GM21619 (cell line): ENCODE measurements around the gene CAST.

Experiments
- ATAC-seq: cut with Tn5 transposase; IDR thresholded peaks from one replicate; pipeline ENCODE4 v1.9.1; 2021; ENCODE audit not compliant: unreplicated experiment

The CAST gene

DNA sequence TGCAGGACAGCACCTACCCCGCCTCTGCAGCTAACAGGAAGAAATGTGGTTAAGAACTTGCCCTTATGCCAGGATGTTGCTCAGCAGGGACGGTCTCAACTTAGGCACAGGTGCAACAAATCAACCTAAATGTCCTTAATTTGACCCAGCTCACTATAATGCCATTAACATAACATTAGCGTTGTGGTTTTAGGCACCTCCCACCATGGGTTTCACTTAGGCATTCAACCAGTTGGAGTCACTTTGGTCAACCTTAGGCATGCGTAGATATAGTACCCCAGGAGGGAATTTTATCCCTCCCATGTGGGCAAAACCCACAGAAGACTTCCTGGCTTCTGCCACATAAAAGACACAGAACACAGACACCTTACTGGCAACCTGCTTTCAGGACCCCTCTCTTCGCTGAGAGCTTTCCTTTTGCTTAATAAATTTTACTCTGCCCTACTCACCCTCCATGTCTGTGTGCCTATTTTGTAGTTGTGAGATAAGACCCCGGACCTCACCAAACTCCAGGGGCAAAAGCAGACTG lies 154.3 kb downstream of the CAST start:
- ATAC-seq = peak; percentile 85

DNA sequence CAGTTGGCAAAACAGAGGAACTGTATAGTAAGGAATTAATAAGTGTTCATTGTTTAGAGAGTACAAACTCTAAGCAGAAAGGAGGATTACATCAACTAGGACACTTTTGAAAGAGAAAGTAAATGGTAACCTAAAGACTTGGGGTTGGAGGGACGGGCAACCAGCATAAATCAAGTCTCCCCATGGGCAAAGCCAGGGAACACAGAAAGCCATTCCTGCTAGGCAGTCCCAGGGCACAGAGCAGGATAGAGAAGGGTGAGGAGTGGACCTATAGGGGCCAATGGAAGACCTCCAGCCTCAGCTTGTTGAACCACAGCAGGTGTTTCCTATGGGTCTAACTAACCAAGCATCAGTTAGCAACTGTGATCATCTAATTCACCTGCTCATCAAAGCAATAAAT lies 154.8 kb downstream of the CAST start:
- peak; percentile 46 for ATAC-seq

DNA sequence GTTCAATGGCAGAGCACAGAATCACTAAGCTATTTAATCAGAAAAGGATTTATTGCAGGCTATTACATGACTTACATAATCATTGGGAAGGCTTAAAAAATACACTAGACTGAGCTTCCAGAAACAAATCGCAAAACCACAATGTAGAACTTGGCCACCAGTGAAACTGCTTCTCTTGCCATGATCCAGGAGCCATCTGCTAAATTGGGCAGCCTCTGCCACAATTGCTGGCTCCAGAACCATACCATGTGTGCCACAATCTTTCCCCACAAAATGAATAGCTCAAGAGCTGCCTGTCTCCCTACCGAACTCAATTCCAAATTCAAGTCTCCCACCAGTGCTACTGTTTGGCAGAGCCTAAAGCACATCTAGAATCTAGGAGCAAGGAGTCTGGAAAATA lies 155.3 kb downstream of the CAST start:
- ATAC-seq = no peak

DNA sequence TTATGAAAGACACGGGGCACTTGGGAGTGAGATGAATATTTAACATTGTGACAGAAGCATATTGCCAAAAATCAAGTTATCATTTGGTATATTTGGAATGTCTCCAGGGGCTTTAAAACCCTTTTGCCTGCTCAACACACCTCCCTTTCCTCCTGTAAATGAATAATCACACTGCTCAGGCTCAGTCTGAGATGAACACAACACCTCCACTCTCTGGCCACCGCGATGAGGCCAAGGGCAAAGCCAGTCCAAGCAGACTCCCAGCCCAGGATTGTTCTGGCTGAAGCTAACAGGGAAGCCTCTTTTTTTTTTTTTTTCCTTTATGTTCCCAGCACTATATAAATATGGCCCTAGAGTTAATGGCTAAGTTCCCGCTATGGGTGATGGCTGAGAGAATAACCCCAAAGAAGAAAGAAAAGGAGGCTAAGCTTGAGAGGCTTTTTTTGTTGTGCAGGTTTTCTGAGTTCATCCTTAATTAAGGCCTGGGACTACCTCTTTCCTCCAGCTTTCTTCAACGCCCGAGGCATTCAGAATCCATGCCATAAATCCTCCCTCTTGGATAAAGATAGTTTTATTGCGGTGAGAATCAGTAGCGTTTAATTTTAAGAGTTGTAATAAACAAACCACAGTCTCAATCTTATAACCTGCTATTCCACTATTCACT lies 156.1 kb downstream of the CAST start:
- no peak for ATAC-seq

DNA sequence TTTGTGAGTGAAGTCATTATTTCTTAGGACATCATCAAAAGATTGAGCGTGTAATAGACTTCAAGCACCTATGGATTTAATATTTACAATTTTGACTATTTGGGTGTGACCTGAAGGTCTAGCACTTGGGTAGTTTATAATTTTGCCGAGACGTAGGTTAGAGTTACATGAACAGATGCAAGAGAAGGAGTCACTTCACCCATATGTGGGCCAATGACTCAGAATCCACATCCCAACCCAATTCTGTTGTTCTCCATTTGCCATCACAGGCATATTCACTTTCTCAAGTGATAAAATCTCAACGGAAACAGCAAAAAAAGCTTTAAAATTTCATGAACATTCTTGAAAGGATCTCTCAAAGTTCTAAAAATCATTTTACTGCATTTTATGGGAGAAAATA lies 157.6 kb downstream of the CAST start:
- no peak for ATAC-seq

DNA sequence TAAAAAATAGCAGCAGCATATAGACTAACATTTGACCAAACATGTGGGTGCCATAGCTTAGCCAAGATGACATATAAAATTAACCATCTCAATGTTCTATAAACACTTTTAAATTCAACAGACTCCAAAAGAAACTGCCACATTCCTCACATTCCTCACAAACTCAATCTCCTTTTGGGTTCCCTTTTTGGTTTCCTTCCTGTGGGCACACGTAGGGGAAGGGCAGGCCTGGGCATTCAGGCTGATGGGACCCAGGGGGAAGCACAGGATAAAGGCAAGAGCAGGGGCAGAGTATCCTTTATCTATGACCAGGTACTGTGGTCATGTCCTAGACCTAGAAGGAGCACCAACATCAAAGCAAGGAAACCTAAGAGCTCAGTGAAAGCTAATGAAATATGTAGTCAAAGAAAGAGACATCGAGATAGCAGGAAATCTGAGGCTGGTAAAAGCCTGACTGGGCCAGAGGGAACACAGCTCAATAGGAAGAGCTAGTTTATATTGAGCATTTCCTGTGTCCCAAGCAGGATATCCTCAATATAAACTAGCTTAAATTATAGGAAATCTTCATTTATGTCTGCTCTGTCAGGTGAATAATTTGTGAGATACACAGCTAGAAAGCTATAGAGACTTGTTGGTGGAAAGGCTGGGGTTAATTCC lies 159.2 kb downstream of the CAST start:
- no peak for ATAC-seq

DNA sequence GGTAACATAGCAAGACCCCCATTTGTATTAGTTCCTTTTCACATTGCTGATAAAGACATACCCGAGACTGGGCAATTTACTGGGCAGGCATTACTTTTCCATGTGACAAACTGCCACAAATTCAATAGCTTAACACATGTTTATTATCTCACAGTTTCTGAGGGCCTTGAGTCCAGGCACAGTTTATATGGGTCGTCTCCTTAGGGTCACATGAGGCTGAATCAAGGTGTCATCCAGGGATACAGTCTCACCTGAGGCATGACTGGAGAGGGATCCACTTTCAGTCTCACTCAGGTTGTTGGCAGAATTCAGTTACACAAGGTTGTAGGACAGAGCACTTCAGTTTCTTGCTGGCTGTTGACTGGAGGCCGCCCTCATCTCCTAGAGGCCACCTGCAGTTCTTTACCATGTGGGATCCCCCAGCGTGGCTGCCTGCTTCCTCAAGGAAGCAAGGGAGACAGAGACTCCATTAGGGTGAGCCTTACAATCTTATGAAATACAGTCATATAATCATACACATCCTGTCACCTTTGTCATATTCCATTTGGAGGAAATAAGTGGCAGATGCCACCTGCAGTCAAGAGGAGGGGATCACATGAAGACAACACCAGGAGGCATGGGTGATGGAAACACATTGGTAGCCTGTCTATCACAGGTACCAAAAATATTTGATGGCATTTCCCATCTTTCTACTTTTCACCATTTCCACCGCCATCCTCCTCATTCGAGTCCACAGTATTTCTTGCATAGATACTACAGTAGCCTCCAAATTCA lies 160.7 kb downstream of the CAST start:
- ATAC-seq = no peak

DNA sequence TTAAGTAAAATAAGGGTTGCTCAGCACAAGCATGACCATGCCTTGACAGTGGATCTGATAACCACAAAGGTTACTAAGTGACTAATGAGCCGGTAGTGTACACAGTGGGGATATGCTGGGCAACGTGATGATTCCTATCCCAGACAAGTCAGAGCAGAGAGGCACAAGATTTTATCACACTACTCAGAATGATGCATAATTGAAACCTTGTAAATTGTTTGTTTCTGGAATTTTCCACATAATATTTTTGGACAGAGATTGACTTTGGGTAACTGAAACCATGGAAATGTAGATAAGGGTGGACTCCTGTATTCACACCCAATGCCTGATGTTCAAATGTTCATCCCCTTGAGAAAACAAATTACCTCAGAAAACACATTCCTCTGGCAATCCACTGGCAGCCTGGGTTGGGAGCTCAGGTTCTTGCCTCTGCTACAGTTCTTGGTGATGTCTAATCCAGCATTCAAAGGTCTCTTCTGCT lies 161.8 kb downstream of the CAST start:
- ATAC-seq = peak; percentile 100
